HG02840 (cell line): ENCODE data around the gene SP6.

Experiments
- ATAC-seq: cut with Tn5 transposase; IDR thresholded peaks from one replicate; pipeline ENCODE4 v1.9.1; 2021; ENCODE audit warnings: mild to moderate bottlenecking, moderate library complexity, moderate number of reproducible peaks; ENCODE audit not compliant: unreplicated experiment, low FRiP score

Gene SP6

GRCh38 chr17:47850692-47851573 is at the start of gene SP6:
Gene SP6, minus strand, starts transcription at chr17:47851163. Its CDS starts 2,734 bp downstream, at chr17:47848429.
- no peak for ATAC-seq

DNA sequence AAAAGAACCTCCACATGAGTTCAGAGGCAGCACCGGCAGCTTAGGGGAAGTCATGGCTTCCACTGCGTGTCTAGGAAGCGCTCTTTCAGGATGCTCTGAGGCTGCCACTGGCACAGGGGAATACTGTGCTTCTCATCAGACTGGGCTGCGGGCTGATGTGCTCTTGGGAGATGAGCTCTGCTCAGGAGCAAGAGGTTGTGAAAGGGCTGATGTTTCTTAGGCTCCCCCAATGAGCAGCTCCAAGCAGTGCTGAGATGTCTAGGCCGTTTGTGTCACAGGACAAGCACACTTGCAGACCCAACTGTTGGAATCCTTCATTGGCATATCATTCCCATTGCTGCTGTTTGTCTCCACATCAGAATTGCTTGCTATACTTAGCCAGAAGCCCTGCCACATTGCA is 48.7 kb upstream of the SP6 start:
- ATAC-seq, result no peak

- ATAC-seq, result no peak
These were observed 47.3 kb upstream of the SP6 start for GRCh38 chr17:47898241-47898640.

DNA sequence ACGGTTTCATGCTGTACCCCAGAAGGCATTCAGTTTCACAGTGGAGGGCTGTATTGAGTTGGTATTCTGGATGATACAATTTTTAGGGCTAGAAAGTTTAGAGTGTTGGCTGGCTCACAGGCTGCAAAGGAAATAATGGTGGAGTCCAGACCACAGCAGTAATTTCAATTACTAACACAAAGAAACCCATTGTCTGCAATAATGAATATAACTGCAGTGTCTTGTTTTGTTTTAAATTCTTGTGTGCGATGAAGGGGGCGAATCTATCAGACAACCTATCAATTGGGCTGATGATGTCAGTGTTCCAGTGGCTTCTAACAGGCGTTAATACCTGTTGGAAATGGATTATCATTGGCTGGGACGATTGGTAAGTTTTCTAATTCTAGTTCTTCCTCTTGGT is 46.6 kb upstream of the SP6 start:
- ATAC-seq, result no peak

DNA sequence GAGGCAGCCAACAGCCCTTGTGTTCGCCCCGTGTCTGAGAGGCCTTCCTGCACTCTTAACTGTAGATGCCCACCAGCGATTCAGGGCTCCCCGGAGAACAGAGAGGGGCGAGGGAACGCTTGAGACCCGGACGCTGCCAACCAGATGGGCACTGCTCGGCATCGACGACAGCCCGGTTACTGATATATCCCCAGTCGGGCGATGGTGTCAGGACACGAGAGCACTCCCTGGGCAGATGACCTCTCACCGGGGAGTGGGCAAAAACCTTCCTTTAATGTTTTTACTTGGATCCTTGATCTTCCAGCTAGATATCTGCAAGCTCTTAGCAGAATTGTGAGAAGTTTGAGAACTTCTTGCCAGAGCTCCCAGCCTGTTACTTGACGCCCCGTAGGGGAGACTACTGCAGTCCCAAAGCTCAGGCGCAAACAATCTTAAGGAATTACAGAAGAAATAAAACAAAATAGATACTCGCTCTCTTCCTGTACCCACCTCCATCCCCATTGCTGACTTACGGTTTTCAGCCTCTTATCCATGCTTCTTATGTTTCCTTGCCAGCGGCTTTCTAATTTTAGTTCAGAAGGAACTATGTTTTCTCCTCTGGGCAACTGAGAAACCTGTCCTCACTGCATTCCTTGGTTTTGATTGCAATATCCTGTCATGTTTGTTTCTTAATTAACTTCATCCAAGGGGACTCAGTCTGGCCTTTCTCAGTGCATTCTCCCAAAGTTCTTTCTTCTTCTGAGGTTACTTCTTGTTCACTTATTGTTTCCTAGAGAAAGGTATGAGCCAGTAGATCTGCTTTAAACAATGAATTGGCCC is 45.9 kb upstream of the SP6 start:
- no peak for ATAC-seq

- ATAC-seq, result peak; percentile 91
These were observed 45.1 kb upstream of the SP6 start, which contains the start of gene SP2 for GRCh38 chr17:47895856-47896671. Gene SP2, plus strand, starts transcription at chr17:47896236. Its CDS starts 51 bp downstream, at chr17:47896287.

DNA sequence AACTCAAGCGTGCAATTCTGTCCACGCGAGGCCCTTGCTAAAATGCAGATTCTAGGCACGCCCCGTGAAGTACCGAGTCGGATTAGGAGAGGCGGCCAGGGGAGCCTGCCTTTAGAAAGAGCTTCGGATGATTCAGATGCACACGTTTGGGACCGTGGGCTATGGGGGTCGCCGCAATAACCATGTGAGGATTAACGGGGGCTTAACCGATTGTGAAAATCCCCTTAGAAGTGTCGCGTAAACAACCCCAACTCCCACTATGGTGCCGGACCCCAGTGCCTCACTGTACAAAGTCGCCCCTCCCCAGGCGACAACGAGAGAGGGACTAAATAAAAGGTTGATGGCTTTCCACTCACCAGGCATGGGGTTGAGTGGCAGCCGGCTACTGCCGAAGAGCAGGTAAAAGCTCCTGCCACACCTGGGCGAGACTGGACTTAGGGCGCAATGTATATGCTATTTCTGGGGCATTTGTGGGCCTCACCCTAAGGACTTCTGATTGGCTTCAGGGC is 44.4 kb upstream of the SP6 start:
- no peak for ATAC-seq

DNA sequence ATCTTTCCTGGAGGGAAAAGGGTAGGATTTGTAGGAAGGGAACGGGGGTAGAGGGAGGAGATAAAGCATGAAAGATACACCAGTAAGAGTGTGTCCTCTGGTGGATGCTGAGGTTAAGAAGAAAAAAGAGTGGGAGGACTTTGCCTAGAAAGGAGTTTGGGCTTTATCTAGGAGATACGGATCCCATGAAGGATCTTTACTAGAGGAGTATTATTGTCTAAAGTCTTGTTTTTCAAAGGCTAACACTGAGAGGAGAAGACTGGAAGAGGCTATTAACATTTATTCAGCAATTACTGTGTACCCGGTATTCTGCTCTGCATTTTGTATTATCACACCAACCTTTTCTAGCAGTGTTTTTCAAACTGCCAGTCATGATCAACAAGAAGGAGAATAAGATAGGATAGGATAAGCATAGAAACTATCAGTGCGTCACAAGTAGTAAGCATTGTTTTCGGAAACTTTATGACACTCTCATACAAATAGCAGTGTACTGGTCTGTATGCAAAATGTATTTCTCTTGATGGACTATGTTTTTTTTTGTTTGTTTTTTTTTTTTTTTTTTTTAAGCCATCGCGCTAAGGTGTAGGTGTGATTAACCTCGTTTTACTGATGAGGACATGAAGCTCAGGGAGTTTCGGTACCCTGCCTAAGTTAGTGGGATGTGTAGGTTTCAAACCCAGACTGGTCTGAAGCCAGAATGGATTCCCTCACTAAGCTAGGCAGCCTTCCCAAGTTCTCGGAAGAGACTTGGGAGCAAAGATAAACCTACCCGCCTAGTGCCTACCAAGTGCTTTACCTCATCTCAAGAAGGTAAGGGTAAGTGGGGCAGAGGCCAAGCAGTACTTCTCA is 43.8 kb upstream of the SP6 start:
- ATAC-seq, result no peak

- no peak for ATAC-seq
These were observed 40.7 kb upstream of the SP6 start for GRCh38 chr17:47891545-47892088.

GRCh38 chr17:47889734-47890529 is 39.0 kb upstream of the SP6 start:
- no peak for ATAC-seq

GRCh38 chr17:47888293-47888692 is 37.3 kb upstream of the SP6 start:
- ATAC-seq, result no peak

DNA sequence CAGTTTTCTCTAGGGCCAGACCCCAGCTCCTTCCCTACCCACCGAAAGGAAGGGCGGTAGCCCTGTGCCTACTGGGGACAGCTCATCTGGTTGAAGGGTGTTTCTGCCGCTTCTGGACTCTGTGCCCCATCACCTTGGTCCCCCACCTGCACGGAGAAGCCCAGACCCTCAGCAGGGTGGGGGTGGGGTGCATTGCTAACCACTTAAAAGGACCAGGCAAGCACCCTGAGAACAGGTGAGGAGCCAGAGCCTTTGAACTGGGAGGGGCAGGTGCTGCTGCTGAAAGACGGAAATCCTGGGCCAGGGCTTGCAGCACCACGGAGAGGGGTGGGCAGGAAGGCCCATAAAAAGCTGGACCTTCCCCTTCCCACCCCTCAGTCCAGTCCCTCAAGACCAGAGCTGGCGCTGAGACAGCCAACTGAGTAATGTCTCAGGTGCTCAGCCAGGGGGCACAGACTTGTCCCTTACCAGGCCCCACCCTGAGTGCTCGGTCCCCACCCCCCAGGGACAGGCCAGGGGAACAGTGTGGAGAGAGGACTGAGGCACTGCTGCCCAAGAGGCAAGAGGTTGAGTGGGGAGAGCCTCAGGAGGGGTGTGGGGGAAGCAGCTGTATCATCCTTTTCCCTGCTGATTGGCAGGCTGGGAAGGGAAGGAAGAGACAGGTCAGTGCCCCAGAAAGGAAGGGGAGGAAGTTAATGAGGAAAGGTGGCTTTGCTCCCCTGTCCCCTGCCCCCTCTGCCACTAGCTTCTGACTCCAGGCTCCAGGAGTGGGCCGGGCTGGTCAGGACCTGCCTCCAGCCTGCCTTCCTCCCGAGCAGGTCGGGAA is 34.2 kb upstream of the SP6 start:
- no peak for ATAC-seq

DNA sequence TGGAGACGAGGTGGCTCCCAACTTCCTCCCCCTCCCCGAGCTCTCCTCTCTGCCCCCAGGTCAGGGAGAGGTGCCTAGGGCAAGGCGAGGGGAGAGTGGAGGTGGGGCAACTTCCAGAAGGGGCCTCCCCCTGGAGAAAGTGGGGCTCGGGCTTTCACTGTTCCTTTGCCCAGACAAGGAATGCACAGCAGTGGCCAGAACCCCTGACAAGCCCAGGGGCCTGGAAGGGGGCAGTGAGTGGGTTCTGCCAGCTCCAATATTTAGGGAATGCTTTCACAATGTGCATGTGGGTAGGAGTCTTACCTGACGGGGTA is 33.4 kb upstream of the SP6 start:
- ATAC-seq, result no peak

DNA sequence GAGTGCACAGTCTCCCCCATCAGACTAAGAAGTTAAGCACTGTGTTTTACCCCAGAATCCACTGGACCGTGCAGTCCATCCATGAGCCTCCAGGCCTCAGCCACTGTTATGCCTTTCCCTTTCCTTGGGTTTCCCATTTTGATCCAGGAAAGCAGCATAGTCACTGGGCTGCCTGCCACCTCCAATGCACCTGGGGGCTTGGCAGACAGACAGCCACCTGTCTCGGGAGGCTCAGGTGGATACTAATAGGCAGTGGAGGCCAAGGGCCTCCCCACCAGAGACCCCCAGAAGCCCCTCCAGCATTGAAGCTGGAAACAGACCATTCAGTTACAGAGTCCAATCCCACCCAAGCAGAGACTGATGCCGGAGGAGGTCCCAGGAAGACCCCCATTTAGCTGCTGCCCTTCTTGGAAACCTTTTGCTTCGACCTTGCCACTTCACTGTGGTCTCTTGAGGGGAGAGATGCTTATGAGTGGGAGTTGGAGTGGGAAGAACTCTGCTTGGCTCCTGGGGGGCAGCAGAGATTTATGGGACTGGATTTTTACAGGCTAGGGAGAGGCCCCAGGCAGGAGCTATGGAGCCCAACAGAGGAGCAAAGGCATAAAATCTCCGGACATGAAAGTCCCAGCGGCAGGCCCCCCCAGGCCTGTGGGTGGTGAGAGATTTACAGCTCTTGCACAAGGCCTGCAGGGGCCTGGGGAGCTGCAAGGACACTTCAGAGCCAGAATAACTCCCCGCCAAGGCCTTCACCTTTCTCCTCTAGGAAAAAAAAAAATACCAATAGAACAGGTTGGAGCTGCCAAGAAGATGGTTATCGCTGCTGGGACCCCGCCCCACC is 32.8 kb upstream of the SP6 start:
- ATAC-seq, result no peak

GRCh38 chr17:47882695-47883588 is 32.0 kb upstream of the SP6 start:
- ATAC-seq, result no peak

DNA sequence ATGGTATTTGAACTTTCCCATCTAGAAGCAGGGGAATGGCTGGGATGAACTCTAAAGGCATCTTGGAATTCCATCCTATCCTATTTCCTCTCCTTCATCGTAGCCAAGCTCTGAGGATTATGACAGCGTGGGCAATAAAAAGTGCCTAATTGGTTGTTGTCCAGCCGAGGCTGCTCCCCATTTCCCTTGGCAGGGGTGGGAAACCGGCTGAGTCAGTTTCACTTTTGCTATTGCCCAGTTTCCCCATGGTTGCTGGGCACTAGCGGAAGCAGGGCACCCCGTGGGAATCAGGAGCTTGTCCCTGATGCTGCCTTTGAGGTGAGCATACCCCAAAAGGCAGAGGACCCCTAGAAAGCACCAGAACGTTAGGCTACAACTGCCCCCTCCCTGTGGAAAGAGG is 31.3 kb upstream of the SP6 start:
- no peak for ATAC-seq
